Upper lobe of left lung (tissue), 4 donors: ENCODE measurements around the gene PAK5.
"Not testable (repeated sequence)": the region's sequence is repeated elsewhere in the genome, so short reads cannot be mapped to it uniquely, and the experiment has no call there.

Experiments
- CTCF ChIP-seq, 6 experiments: fragments of 450-650 bp in 4 of 6; fragments of 200-600 bp in 2 of 6; sonication (generic) in 2 of 6; IDR thresholded peaks; one replicate each; pipeline ENCODE4 v1.5.1; 2016 to 2019; ENCODE audit warnings: antibody characterized with exemption in 6 of 6
- POLR2A ChIP-seq, 4 donors: fragments of 450-650 bp; IDR thresholded peaks; one replicate each; pipeline ENCODE4 v1.5.1; 2016 to 2017; ENCODE audit warnings: antibody characterized with exemption in 4 of 4, mild to moderate bottlenecking in 2 of 4
- POLR2AphosphoS5 ChIP-seq, 2 donors: sonication (generic); formaldehyde crosslinking; IDR thresholded peaks; one replicate each; pipeline ENCODE4 v1.5.1; 2017; ENCODE audit warnings: antibody characterized with exemption in 2 of 2

GRCh38 chr20:9641499-9642000 is 197.3 kb downstream of the PAK5 start:
- TF ChIP-seq CTCF, POLR2A, POLR2AphosphoS5 (IDR thresholded peaks at IDR 0.05): not testable (repeated sequence)
